ENCODE data around the gene TSPYL4.

GRCh38 chr6:116266803-116267202 lies 12.9 kb upstream of the TSPYL4 start:
- TF ChIP-seq ELF4 (CRISPR knock-in tag; IDR thresholded peaks at IDR 0.05; ENCODE audit: low read depth): no peak
- TF ChIP-seq CTCF (IDR thresholded peaks at IDR 0.05): no peak
- TF ChIP-seq, protein P1, sequence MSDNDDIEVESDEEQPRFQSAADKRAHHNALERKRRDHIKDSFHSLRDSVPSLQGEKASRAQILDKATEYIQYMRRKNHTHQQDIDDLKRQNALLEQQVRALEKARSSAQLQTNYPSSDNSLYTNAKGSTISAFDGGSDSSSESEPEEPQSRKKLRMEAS (CRISPR knock-in tag; IDR thresholded peaks at IDR 0.05): no peak
- no peak for TF ChIP-seq NR1H2 (CRISPR knock-in tag; IDR thresholded peaks at IDR 0.05)
- TF ChIP-seq, protein P2, sequence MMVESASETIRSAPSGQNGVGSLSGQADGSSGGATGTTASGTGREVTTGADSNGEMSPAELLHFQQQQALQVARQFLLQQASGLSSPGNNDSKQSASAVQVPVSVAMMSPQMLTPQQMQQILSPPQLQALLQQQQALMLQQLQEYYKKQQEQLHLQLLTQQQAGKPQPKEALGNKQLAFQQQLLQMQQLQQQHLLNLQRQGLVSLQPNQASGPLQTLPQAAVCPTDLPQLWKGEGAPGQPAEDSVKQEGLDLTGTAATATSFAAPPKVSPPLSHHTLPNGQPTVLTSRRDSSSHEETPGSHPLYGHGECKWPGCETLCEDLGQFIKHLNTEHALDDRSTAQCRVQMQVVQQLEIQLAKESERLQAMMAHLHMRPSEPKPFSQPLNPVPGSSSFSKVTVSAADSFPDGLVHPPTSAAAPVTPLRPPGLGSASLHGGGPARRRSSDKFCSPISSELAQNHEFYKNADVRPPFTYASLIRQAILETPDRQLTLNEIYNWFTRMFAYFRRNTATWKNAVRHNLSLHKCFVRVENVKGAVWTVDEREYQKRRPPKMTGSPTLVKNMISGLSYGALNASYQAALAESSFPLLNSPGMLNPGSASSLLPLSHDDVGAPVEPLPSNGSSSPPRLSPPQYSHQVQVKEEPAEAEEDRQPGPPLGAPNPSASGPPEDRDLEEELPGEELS (CRISPR knock-in tag; IDR thresholded peaks at IDR 0.05): no peak
- TF ChIP-seq, protein P3, sequence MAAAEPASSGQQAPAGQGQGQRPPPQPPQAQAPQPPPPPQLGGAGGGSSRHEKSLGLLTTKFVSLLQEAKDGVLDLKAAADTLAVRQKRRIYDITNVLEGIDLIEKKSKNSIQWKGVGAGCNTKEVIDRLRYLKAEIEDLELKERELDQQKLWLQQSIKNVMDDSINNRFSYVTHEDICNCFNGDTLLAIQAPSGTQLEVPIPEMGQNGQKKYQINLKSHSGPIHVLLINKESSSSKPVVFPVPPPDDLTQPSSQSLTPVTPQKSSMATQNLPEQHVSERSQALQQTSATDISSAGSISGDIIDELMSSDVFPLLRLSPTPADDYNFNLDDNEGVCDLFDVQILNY (CRISPR knock-in tag; IDR thresholded peaks at IDR 0.05): no peak
- TF ChIP-seq FOXK1 (CRISPR knock-in tag; IDR thresholded peaks at IDR 0.05): no peak
- TF ChIP-seq E2F1 (CRISPR knock-in tag; IDR thresholded peaks at IDR 0.05): no peak
- TF ChIP-seq, protein P4, sequence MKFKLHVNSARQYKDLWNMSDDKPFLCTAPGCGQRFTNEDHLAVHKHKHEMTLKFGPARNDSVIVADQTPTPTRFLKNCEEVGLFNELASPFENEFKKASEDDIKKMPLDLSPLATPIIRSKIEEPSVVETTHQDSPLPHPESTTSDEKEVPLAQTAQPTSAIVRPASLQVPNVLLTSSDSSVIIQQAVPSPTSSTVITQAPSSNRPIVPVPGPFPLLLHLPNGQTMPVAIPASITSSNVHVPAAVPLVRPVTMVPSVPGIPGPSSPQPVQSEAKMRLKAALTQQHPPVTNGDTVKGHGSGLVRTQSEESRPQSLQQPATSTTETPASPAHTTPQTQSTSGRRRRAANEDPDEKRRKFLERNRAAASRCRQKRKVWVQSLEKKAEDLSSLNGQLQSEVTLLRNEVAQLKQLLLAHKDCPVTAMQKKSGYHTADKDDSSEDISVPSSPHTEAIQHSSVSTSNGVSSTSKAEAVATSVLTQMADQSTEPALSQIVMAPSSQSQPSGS (CRISPR knock-in tag; IDR thresholded peaks at IDR 0.05; ENCODE audit: borderline replicate concordance, low read depth): no peak
- TF ChIP-seq TEAD1 (CRISPR knock-in tag; IDR thresholded peaks at IDR 0.05): no peak
